Activated gamma-delta T cell treated with Interleukin-2 at 50 U/mL for 16 hours (primary cell): ENCODE measurements around the gene SLC6A1.
"Not testable (repeated sequence)": the region's sequence is repeated elsewhere in the genome, so short reads cannot be mapped to it uniquely, and the experiment has no call there.

Source experiments
- DNase-seq: peaks from one replicate; pipeline ENCODE4 v3.0.0-alpha.2; 2020

SLC6A1 gene

GRCh38 chr3:11024181-11024580, 31.6 kb downstream of the SLC6A1 start:
- no peak for DNase-seq

GRCh38 chr3:11029948-11030347, 37.4 kb downstream of the SLC6A1 start:
- no peak for DNase-seq

- DNase-seq, result no peak
These were observed 41.3 kb downstream of the SLC6A1 start for GRCh38 chr3:11033871-11034270.

GRCh38 chr3:11034309-11034985, 41.9 kb downstream of the SLC6A1 start:
- DNase-seq, result no peak

GRCh38 chr3:11035757-11036505, 43.4 kb downstream of the SLC6A1 start:
- no peak for DNase-seq

DNA sequence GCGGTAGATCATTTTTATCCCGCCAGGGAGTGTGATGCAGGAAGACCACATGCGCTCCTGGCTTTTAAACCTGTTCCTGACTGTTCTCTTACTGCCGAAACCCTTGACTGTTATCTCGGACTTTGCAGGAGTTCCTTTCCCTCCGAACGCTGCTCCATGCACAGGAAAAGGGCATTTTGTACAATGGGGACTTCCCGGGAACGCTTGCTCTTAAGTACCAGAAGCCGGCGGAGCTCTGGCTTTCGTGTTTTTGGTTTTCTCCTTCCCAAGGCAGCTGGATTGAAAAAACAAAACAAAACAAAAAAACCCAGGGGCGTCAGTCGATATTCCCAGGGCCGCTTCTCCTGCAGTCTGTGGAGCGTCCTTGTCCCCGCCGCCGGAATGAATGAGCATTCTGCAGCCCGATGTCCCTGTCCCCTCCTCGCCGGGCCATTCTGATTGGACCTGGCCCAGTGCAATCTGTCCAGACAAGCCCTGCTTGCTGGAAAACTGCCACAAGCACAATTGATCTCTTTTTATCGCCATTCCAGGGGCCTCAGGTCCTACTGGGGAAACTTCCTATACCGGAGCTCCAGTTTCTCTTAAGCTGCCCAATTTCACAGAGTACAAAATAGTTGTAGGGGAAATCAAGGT, 44.8 kb downstream of the SLC6A1 start:
- DNase-seq, result no peak

DNA sequence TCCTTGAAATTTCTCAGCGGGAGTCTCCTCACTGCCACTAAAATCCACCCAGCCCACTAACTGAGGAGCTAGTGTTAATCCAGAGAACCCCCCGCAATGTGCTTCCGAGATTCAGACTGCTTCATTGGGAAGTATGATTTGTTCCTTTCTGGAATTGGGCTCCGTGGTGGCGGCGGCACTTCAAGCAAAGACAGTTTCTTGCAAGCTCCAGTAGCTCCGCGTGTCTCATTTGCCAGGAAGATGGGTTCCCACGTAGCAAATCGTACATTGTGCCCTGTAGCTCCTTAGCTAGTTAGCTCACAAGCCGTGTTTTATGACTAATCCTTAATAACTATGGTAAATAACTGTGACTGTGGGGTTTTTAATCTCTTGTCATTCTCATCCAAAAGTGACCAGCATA, 45.4 kb downstream of the SLC6A1 start:
- no peak for DNase-seq

DNA sequence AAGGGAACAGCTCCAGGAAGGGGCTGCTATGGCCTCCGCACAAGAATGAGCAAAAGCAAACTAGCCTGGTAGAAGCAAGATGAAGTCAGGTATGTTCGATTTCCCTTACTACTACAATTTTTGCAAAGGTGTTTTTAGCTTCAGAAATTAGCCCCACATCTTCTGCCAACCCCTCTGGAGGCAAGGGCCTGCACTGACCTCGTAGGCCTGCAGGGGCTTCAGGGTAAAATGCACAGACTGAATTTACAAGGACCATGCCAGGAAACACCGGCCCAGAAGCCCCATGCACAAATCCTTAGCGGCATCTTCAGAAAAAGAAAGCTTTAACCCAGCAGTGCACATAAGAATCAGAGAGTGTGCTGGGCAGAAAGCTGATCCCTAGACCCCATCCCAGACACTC, 53.0 kb downstream of the SLC6A1 start:
- DNase-seq, result no peak

DNA sequence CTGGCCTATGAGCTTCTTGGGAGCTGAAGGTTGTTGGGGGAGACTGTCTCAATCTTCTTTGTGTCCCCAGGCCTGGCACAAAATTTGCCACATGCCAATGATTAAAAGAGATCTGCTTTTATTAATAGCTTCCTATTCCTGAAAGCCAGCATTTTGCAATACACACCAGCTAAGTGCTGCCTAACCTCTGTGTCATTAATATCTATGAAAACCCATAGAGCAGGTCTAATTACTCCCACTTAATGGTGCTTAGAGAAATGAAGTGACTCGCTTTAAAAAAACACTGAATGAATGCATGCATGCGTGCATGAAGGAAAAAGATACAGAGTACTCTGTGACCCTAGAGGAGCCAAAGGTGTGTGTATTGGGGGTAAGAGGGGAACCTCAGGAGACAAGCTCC, 55.0 kb downstream of the SLC6A1 start:
- DNase-seq, result no peak

DNA sequence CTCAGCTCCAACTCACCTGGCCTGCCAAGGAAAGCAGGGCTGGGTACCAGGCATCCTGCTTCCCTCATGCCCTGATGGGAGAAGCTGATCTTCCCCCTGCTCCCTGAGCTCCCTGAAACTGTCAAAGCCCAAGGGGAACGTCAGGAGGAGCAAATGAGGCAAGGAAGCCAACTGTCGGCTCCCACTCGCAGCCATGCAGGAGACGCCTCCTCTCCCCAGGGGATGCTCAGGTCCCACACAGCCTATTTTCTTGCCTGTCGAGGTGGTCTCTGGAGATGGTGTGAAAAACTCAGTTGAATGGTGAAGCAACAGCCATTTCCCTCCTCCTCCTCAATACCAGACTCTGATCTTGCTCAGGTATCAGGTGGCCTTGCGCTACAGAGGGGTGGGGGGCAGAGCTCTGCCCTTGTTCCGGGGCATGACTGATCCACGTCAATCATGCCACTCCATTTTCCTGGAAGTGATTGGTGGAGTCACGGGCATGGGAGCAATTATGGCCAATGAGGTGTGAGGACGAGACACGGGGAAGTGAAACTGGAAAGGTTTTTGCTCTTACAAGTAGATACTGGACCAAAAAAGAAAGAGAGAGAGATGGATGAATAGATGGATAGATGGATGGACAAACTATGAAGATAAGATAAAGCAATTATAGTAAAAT, 58.2 kb downstream of the SLC6A1 start:
- no peak for DNase-seq

- no peak for DNase-seq
These were observed 61.5 kb downstream of the SLC6A1 start for GRCh38 chr3:11053926-11054503.

GRCh38 chr3:11054739-11055438, 62.3 kb downstream of the SLC6A1 start:
- DNase-seq, result no peak

GRCh38 chr3:11055496-11055895, 62.9 kb downstream of the SLC6A1 start:
- no peak for DNase-seq

GRCh38 chr3:11056531-11057050, 64.0 kb downstream of the SLC6A1 start:
- DNase-seq, result no peak

- DNase-seq, result no peak
These were observed 65.1 kb downstream of the SLC6A1 start for GRCh38 chr3:11057655-11058054.

DNA sequence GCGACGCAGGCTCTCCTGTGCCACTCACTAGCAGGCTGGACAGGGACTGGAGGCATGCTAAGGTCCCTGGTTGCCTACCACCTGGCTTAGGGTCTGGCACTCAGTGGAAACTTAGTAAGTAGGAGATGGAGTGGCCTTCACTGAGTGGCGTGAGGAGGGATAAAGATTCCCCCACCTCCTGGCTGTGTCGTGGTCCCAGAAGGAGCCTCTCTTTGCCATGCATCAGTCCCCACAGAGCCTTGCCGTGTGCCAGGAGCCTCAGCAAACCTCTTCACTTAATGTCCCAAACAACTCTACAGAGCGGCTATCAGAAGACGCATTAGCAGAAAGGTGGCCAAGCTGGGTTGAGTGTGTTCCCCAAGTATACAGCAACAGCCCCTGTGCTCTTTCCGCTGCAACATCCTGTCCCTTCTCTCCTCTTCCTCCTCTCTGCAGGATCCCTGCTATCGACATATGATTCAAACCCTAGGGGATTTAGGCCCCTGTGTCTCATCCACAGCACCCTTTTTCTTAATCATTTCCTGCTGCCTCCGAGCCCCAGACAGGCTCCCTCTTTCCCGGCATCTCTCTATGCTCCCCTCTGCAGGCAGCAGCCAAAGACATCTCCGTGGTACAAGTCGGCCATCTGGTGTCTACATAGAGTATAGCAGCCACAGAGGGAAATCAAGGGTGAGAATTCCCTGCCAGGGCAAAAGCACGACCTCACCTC, 66.7 kb downstream of the SLC6A1 start:
- no peak for DNase-seq

GRCh38 chr3:11059799-11060115, 67.2 kb downstream of the SLC6A1 start:
- DNase-seq, result no peak

DNA sequence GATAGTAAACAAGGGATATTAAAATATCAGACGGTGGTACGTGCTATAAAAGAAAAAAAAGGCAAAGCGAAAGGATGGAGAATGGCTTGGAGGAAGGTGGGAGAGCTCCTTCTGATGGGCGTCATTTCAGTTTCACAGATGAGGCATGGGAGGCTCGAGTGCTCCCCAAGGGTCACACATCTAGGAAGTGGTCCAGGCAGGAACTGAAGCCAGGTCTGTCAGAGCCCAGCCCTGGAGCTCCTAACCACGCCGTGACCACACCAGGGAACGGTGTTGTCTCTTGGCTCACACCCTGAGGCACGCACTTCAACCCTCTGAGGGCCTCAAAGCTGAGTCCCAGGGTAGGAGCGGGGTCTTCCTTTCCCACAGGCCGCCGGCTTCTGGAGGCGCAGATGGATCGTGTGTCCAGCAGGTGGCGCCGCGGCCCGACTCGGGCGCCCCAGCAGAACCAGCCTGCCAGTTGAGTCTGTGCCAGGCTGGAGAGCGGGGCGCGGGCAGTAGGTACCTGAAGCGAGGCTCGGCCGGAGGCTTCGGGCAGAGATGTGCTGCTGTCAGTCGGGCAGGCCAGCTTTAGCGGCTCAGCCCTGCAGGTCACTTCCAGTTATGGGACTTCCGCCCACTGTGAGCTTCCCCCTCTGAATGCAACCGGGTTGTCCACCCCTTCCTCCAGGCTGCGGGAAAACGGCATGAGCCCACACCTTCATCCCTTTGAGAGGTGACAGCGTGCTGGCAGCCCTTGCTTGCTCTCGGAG, 68.1 kb downstream of the SLC6A1 start:
- DNase-seq, result peak; percentile 14

DNA sequence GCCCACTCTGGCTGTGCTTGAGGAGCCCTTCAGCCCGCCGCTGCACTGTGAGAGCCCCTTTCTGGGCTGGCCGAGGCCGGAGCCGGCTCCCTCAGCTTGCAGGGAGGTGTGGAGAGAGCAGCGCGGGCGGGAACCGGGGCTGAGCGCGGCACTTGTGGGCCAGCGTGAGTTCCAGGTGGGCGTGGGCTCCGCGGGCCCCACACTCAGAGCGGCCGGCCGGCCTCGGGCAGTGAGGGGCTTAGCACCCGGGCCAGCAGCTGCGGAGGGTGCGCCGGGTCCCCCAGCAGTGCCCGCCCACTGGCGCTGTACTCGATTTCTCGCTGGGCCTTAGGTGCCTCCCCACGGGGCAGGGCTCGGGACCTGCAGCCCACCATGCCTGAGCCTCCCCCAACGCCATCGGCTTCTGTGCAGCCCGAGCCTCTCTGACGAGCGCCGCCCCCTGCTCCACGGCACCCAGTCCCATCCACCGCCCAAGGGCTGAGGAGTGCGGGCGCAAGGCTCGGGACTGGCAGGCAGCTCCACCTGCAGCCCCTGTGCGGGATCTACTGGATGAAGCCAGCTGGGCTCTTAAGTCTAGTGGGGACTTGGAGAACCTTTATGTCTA, 68.8 kb downstream of the SLC6A1 start:
- not testable (repeated sequence) for DNase-seq

GRCh38 chr3:11062704-11063103, 70.2 kb downstream of the SLC6A1 start:
- no peak for DNase-seq
